Keratinocyte (primary cell): Measurements from ENCODE around the gene GRIK2. TPM values are rescaled to one million over a fixed set of nuclear protein-coding genes. Genes with fewer than 3 reads are reported as not detected.

ENCODE experiments used
- DNase-seq: peaks from one replicate; pipeline ENCODE4 v3.0.0-alpha.2; 2011; ENCODE audit warnings: low read depth, missing footprints, low spot score
- FAIRE-seq: peaks from 2 replicates; lab custom pipeline; 2011; peaks lifted over from hg19 to GRCh38; lab: Jason Lieb, UNC
- H2AFZ ChIP-seq: 2 replicates; pipeline ENCODE4 v1.6.0; 2012; ENCODE audit warnings: low read length, control low read depth, inconsistent platforms; ENCODE audit not compliant: control insufficient read depth
- H3K27ac ChIP-seq: 2 replicates; pipeline ENCODE4 v1.5.1; 2011; ENCODE audit warnings: low read length; ENCODE audit not compliant: control insufficient read depth, insufficient read depth
- H3K27me3 ChIP-seq: 3 replicates; pipeline ENCODE4 v1.6.0; 2011; ENCODE audit warnings: low read length; ENCODE audit not compliant: control insufficient read depth, insufficient read depth; ENCODE audit errors: extremely low read depth
- H3K36me3 ChIP-seq, 2 experiments: 2 replicates in 1 of 2; 3 replicates in 1 of 2; pipeline ENCODE4 v1.5.1; 2011; ENCODE audit warnings: low read length in 2 of 2, mild to moderate bottlenecking in 1 of 2; ENCODE audit not compliant: control insufficient read depth in 2 of 2, insufficient read depth in 2 of 2; ENCODE audit errors: extremely low read depth in 1 of 2
- H3K4me1 ChIP-seq: 3 replicates; pipeline ENCODE4 v1.5.1; 2011; ENCODE audit warnings: low read length; ENCODE audit not compliant: control insufficient read depth, insufficient read depth; ENCODE audit errors: extremely low read depth
- H3K4me2 ChIP-seq: 3 replicates; pipeline ENCODE4 v1.6.0; 2011; ENCODE audit warnings: low read depth, low read length; ENCODE audit not compliant: control insufficient read depth, insufficient read depth; ENCODE audit errors: extremely low read depth
- H3K4me3 ChIP-seq, 3 experiments: fragments of 200-600 bp in 1 of 3; sonication (generic) in 1 of 3; 2 replicates in 2 of 3; 3 replicates in 1 of 3; pipeline ENCODE4 v1.5.1; 2011 to 2016; ENCODE audit warnings: low read length in 3 of 3, mild to moderate bottlenecking in 3 of 3, control low read depth in 2 of 3, inconsistent platforms in 1 of 3, low read depth in 1 of 3, mixed read lengths in 1 of 3, mixed run types in 1 of 3, moderate library complexity in 1 of 3; ENCODE audit not compliant: control insufficient read depth in 2 of 3, insufficient read depth in 2 of 3; ENCODE audit errors: extremely low read depth in 1 of 3
- H3K79me2 ChIP-seq: 2 replicates; pipeline ENCODE4 v1.6.0; 2012; ENCODE audit warnings: low read length; ENCODE audit not compliant: control insufficient read depth, insufficient read depth
- H3K9ac ChIP-seq: 3 replicates; pipeline ENCODE4 v1.6.0; 2011; ENCODE audit warnings: low read length; ENCODE audit not compliant: control insufficient read depth, insufficient read depth; ENCODE audit errors: extremely low read depth
- H3K9me1 ChIP-seq: 3 replicates; pipeline ENCODE4 v1.6.0; 2011; ENCODE audit warnings: low read length; ENCODE audit not compliant: control insufficient read depth, insufficient read depth; ENCODE audit errors: extremely low read depth
- H3K9me3 ChIP-seq: 2 replicates; pipeline ENCODE4 v1.5.1; 2012; ENCODE audit warnings: low read depth, low read length; ENCODE audit not compliant: control insufficient read depth
- H4K20me1 ChIP-seq: 3 replicates; pipeline ENCODE4 v1.6.0; 2011; ENCODE audit warnings: low read length; ENCODE audit not compliant: control insufficient read depth, insufficient read depth; ENCODE audit errors: extremely low read depth
- EZH2 ChIP-seq: IDR thresholded peaks from one replicate; pipeline ENCODE4 v1.6.1; 2012; ENCODE audit warnings: inconsistent platforms, mild to moderate bottlenecking, low read length, moderate library complexity
- dilution Hi-C: fragments of 300-500 bp; cut with MboI; formaldehyde crosslinking; loops from one replicate; pipeline ENCODE4 v1.7.0; 2020; ENCODE audit warnings: low sequenced_read_pairs; ENCODE audit not compliant: extremely low pct_ligation_motif_present
- polyA plus RNA-seq, 5 experiments: library from polyadenylated mRNA; depleted of rRNA in 3 of 5; stranded (reverse) in 3 of 5; stranded (forward) in 1 of 5; unstranded in 1 of 5; fragments of >200 nt; gene quantifications; 1 replicate in 1 of 5; 2 replicates in 3 of 5; 3 replicates in 1 of 5; pipeline versions ENCODE4 v1.2.1 to v1.2.3, GENCODE V29; 2011 to 2012; ENCODE audit warnings: missing spikeins in 2 of 5, low read depth in 1 of 5, low replicate concordance in 1 of 5
- TF ChIP-seq, protein P1 (sequence below), 3 experiments: IDR thresholded peaks in 1 of 3; conservative IDR thresholded peaks in 1 of 3; optimal IDR thresholded peaks in 1 of 3; 2 replicates in 2 of 3; 3 replicates in 1 of 3; pipeline versions ENCODE3 to v1.5.1; 2011; ENCODE audit warnings: low read length in 3 of 3, mild to moderate bottlenecking in 3 of 3, moderate library complexity in 2 of 3, control low read depth in 1 of 3, inconsistent platforms in 1 of 3; ENCODE audit not compliant: insufficient read depth in 2 of 3; ENCODE audit errors: extremely low read depth in 1 of 3

The GRIK2 gene
- polyA plus RNA-seq, 1 donor (not counting 4 experiments of a cell fraction or from before 2014, with no cell fraction given): 0.01 TPM

DNA sequence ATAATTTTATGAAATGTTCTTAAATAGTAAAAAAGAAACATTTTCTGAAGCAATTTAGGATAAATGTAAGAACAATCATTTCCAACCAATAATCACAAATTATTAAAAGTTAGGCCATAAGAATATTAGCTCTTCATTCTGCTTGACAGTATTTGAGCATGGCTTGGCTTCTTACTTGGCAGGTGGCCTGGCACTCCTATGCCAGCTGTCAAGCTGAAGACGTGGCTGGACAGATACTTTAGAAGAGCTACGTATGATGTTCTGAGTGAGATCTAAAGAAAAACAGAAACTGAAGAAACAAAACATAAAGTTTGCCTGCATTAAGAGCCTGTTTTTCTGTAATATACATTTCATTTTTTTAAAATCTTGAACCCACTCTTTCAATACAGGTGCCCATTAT, 438.9 kb downstream of the GRIK2 start:
- dilution Hi-C loops: no loop called here
- H4K20me1 ChIP-seq: no peaks in the 10 kb centered on the region
- H3K27ac ChIP-seq: no peak overlapping the region
- no peaks in the 10 kb centered on the region for H3K79me2 ChIP-seq
- H3K4me1 ChIP-seq: no peaks in the 10 kb centered on the region
- no peak for DNase-seq
- no peak for FAIRE-seq
- H3K4me3 ChIP-seq: no peak overlapping the region
- H3K9ac ChIP-seq: no peak overlapping the region
- no peaks in the 10 kb centered on the region for H3K27me3 ChIP-seq
- no peak overlapping the region for H2AFZ ChIP-seq
- TF ChIP-seq EZH2: no peak
- TF ChIP-seq, protein P1, sequence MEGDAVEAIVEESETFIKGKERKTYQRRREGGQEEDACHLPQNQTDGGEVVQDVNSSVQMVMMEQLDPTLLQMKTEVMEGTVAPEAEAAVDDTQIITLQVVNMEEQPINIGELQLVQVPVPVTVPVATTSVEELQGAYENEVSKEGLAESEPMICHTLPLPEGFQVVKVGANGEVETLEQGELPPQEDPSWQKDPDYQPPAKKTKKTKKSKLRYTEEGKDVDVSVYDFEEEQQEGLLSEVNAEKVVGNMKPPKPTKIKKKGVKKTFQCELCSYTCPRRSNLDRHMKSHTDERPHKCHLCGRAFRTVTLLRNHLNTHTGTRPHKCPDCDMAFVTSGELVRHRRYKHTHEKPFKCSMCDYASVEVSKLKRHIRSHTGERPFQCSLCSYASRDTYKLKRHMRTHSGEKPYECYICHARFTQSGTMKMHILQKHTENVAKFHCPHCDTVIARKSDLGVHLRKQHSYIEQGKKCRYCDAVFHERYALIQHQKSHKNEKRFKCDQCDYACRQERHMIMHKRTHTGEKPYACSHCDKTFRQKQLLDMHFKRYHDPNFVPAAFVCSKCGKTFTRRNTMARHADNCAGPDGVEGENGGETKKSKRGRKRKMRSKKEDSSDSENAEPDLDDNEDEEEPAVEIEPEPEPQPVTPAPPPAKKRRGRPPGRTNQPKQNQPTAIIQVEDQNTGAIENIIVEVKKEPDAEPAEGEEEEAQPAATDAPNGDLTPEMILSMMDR (optimal IDR thresholded peaks at IDR 0.05 in 1 of 3, IDR thresholded peaks at IDR 0.05 in 1 of 3, conservative IDR thresholded peaks at IDR 0.05 in 1 of 3; ENCODE audit: extremely low read depth in 1 of 3, insufficient read depth in 2 of 3, low read length in 3 of 3): no peak
- no peaks in the 10 kb centered on the region for H3K36me3 ChIP-seq
- H3K9me3 ChIP-seq: no peaks in the 10 kb centered on the region
- H3K4me2 ChIP-seq: no peak overlapping the region
- no peaks in the 10 kb centered on the region for H3K9me1 ChIP-seq

DNA sequence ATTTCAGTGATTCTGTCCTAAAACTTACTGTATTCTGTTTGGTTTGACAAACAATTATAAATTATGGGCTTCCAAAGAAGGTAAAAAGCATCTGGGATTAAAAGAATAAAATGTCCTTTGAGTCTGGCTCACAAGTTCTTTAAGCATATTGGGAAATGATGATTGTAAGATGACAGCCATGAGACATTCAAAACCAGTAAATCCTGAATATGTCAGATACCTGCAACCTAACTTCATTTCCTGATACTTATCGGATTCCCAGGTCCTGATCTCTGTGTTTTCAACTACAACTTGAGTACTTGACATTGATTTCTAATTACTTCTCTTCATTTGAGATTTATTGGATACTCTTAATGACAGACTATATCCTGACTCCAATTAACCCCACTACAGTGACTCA, 446.6 kb downstream of the GRIK2 start:
- FAIRE-seq: no peak
- Histone ChIP-seq H3K27me3 (no peaks in the 10 kb centered on the region), H3K9me1 (no peaks in the 10 kb centered on the region), H3K36me3 (no peaks in the 10 kb centered on the region), H4K20me1 (no peaks in the 10 kb centered on the region), H3K27ac (no peak overlapping the region), H3K4me2 (no peak overlapping the region), H3K79me2 (no peaks in the 10 kb centered on the region), H3K4me1 (no peaks in the 10 kb centered on the region), H2AFZ (no peak overlapping the region), H3K4me3 (no peak overlapping the region), H3K9ac (no peak overlapping the region), H3K9me3 (no peaks in the 10 kb centered on the region)
- dilution Hi-C loops: no loop called here
- no peak for DNase-seq
- TF ChIP-seq, protein P1 (optimal IDR thresholded peaks at IDR 0.05 in 1 of 3, IDR thresholded peaks at IDR 0.05 in 1 of 3, conservative IDR thresholded peaks at IDR 0.05 in 1 of 3; ENCODE audit: extremely low read depth in 1 of 3, insufficient read depth in 2 of 3, low read length in 3 of 3): no peak
- TF ChIP-seq EZH2: no peak
